ENCODE measurements around the gene PM20D2. TPM values are rescaled to one million over a fixed set of nuclear protein-coding genes. Genes with fewer than 3 reads are reported as not detected.

The PM20D2 gene
- total and polyA plus RNA-seq, 2 of the 13 experiments (the other 11 are each of a cell fraction or from before 2014, with no cell fraction given): 13.3 to 26.3 TPM

DNA sequence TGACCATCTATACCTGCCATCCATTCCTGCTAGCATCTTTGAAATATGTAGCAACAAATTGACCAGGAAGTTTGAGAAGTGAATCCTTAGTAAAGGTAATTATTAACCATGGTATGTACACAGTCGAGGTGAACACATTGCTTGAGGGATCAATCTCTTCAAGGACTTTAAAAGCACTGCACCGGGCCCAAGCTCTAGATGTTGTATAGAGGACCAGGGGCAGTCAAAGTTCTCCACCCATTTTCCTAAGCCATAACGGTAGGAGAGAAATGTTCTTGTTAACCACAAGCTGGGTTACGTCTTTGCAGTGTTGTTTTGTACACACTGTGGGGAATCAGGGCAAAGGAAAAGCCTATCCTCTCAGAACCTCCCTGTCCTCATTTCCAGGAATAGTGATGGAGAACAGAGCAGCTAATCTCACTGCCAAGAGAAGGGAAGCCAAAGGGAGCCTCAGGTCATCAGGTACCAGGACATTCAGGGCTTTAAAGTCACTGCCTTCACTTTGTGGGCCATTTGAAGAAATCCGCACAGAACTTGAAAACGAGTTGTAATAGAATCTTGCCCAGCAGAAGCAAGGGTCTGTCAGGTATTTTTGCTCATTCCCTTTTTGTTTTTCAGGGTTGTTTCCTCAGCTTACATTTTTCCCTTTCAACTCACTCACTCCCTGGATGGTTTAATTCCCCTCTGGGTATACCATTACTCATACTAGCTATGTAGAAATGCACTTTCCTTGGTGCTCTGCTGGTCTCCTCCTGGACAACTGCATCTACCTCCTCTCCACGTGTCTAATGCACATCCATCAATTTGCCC, 5.3 kb upstream of the PM20D2 start (continued):
- TF ChIP-seq, protein P1, sequence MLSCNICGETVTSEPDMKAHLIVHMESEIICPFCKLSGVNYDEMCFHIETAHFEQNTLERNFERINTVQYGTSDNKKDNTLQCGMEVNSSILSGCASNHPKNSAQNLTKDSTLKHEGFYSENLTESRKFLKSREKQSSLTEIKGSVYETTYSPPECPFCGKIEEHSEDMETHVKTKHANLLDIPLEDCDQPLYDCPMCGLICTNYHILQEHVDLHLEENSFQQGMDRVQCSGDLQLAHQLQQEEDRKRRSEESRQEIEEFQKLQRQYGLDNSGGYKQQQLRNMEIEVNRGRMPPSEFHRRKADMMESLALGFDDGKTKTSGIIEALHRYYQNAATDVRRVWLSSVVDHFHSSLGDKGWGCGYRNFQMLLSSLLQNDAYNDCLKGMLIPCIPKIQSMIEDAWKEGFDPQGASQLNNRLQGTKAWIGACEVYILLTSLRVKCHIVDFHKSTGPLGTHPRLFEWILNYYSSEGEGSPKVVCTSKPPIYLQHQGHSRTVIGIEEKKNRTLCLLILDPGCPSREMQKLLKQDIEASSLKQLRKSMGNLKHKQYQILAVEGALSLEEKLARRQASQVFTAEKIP (CRISPR knock-in tag; IDR thresholded peaks at IDR 0.05; ENCODE audit: borderline replicate concordance): no peak
- TF ChIP-seq, protein P2, sequence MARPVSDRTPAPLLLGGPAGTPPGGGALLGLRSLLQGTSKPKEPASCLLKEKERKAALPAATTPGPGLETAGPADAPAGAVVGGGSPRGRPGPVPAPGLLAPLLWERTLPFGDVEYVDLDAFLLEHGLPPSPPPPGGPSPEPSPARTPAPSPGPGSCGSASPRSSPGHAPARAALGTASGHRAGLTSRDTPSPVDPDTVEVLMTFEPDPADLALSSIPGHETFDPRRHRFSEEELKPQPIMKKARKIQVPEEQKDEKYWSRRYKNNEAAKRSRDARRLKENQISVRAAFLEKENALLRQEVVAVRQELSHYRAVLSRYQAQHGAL (CRISPR knock-in tag; IDR thresholded peaks at IDR 0.05; ENCODE audit: not compliant biosample characterization): no peak
- TF ChIP-seq PCBP1 (IDR thresholded peaks at IDR 0.05; ENCODE audit: borderline replicate concordance, low read depth, low read length): no peak
- no peak for TF ChIP-seq ATRX (CRISPR knock-in tag; IDR thresholded peaks at IDR 0.05; ENCODE audit: borderline replicate concordance)
- TF ChIP-seq, protein P3, sequence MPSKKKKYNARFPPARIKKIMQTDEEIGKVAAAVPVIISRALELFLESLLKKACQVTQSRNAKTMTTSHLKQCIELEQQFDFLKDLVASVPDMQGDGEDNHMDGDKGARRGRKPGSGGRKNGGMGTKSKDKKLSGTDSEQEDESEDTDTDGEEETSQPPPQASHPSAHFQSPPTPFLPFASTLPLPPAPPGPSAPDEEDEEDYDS (CRISPR knock-in tag; IDR thresholded peaks at IDR 0.05): peak; percentile 62
- TF ChIP-seq, protein P4, sequence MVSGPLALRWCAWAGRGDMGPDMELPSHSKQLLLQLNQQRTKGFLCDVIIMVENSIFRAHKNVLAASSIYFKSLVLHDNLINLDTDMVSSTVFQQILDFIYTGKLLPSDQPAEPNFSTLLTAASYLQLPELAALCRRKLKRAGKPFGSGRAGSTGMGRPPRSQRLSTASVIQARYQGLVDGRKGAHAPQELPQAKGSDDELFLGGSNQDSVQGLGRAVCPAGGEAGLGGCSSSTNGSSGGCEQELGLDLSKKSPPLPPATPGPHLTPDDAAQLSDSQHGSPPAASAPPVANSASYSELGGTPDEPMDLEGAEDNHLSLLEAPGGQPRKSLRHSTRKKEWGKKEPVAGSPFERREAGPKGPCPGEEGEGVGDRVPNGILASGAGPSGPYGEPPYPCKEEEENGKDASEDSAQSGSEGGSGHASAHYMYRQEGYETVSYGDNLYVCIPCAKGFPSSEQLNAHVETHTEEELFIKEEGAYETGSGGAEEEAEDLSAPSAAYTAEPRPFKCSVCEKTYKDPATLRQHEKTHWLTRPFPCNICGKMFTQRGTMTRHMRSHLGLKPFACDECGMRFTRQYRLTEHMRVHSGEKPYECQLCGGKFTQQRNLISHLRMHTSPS (CRISPR knock-in tag; IDR thresholded peaks at IDR 0.05; ENCODE audit: low read depth): no peak
- no peak for TF ChIP-seq HES4 (CRISPR knock-in tag; IDR thresholded peaks at IDR 0.05; ENCODE audit: borderline replicate concordance)
- no peak for TF ChIP-seq ZNF772 (CRISPR knock-in tag; IDR thresholded peaks at IDR 0.05)
- no peak for TF ChIP-seq ZNF577 (CRISPR knock-in tag; IDR thresholded peaks at IDR 0.05; ENCODE audit: borderline replicate concordance, low read depth)
- TF ChIP-seq ZBTB38 (CRISPR knock-in tag; IDR thresholded peaks at IDR 0.05): no peak
- TF ChIP-seq, protein P5, sequence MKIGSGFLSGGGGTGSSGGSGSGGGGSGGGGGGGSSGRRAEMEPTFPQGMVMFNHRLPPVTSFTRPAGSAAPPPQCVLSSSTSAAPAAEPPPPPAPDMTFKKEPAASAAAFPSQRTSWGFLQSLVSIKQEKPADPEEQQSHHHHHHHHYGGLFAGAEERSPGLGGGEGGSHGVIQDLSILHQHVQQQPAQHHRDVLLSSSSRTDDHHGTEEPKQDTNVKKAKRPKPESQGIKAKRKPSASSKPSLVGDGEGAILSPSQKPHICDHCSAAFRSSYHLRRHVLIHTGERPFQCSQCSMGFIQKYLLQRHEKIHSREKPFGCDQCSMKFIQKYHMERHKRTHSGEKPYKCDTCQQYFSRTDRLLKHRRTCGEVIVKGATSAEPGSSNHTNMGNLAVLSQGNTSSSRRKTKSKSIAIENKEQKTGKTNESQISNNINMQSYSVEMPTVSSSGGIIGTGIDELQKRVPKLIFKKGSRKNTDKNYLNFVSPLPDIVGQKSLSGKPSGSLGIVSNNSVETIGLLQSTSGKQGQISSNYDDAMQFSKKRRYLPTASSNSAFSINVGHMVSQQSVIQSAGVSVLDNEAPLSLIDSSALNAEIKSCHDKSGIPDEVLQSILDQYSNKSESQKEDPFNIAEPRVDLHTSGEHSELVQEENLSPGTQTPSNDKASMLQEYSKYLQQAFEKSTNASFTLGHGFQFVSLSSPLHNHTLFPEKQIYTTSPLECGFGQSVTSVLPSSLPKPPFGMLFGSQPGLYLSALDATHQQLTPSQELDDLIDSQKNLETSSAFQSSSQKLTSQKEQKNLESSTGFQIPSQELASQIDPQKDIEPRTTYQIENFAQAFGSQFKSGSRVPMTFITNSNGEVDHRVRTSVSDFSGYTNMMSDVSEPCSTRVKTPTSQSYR (CRISPR knock-in tag; IDR thresholded peaks at IDR 0.05; ENCODE audit: borderline replicate concordance): no peak
- no peak for TF ChIP-seq ZNF567 (CRISPR knock-in tag; IDR thresholded peaks at IDR 0.05; ENCODE audit: borderline replicate concordance)
- TF ChIP-seq ERF (CRISPR knock-in tag; IDR thresholded peaks at IDR 0.05): 0 out of 2 replicates have a peak, but pooled peaks have one; percentile 21
- no peak for TF ChIP-seq ZNF792 (CRISPR knock-in tag; IDR thresholded peaks at IDR 0.05)
- TF ChIP-seq, protein P6, sequence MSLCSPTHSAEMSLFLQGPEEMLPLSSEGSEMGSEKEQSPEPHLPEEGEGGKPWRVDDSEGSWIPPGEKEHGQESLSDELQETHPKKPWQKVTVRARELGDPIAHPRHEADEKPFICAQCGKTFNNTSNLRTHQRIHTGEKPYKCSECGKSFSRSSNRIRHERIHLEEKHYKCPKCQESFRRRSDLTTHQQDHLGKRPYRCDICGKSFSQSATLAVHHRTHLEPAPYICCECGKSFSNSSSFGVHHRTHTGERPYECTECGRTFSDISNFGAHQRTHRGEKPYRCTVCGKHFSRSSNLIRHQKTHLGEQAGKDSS (CRISPR knock-in tag; IDR thresholded peaks at IDR 0.05; ENCODE audit: borderline replicate concordance, low read depth): no peak
- no peak for TF ChIP-seq KLF15 (CRISPR knock-in tag; IDR thresholded peaks at IDR 0.05; ENCODE audit: borderline replicate concordance)
- TF ChIP-seq ZNF354B (CRISPR knock-in tag; IDR thresholded peaks at IDR 0.05): no peak
- no peak for TF ChIP-seq ZNF317 (CRISPR knock-in tag; IDR thresholded peaks at IDR 0.05)
- no peak for TF ChIP-seq SIN3A (IDR thresholded peaks at IDR 0.05; ENCODE audit: borderline replicate concordance, low read depth, low read length)
- TF ChIP-seq MAFK (conservative IDR thresholded peaks at IDR 0.05 in 1 of 2, IDR thresholded peaks at IDR 0.05 in 1 of 2; ENCODE audit: low read length in 2 of 2): no peak

Measured in HepG2 (cell line).